Measurements from ENCODE around the gene TGFA.

GRCh38 chr2:70546376-70546775, 7.2 kb downstream of the TGFA start:
- TF ChIP-seq ATF2 (CRISPR knock-in tag; IDR thresholded peaks at IDR 0.05; ENCODE audit: borderline replicate concordance, low read depth) = no peak
- no peak for TF ChIP-seq CTCF (IDR thresholded peaks at IDR 0.05)
- no peak for TF ChIP-seq CREB1 (CRISPR knock-in tag; IDR thresholded peaks at IDR 0.05)
- no peak for TF ChIP-seq E2F1 (CRISPR knock-in tag; IDR thresholded peaks at IDR 0.05)

Data from WTC11 (cell line).